ENCODE data around the gene CAMK2A. TPM values are rescaled to one million over a fixed set of nuclear protein-coding genes. Genes with fewer than 3 reads are reported as not detected.
"Not testable (repeated sequence)": the region's sequence is repeated elsewhere in the genome, so short reads cannot be mapped to it uniquely, and the experiment has no call there.

Gene CAMK2A
- total and polyA plus RNA-seq, 2 donors (not counting 3 experiments of a cell fraction or from before 2014, with no cell fraction given) = not detected

GRCh38 chr5:150234576-150235499, 54.7 kb downstream of the CAMK2A start:
- dilution Hi-C loops (cut with MboI; ENCODE audit: extremely low pct_ligation_motif_present, low sequenced_read_pairs) = no loop called here
- Histone ChIP-seq H3K9ac (replicated peaks; ENCODE audit: extremely low read depth, insufficient read depth, low read length) (no peak overlapping the region), H3K4me1 (ENCODE audit: control insufficient read depth, extremely low read depth, insufficient read depth, low read length) (no peaks in the 10 kb centered on the region), H3K27ac (ENCODE audit: insufficient read depth, low read depth, low read length) (no peak overlapping the region), H4K20me1 (replicated peaks; ENCODE audit: control insufficient read depth, extremely low read depth, insufficient read depth, low read length) (no peaks in the 10 kb centered on the region), H2AFZ (ENCODE audit: low read depth, low read length) (no peak overlapping the region), H3K9me3 (replicated peaks; ENCODE audit: control insufficient read depth, insufficient read depth, low read length) (no peaks in the 10 kb centered on the region), H3K36me3 (ENCODE audit: control insufficient read depth in 2 of 2, extremely low read depth in 1 of 2, insufficient read depth in 2 of 2, low read length in 2 of 2) (no peaks in the 10 kb centered on the region), H3K27me3 (ENCODE audit: control insufficient read depth in 2 of 2, insufficient read depth in 2 of 2, low read length in 2 of 2) (peaks cover 0 to 2% of the 10 kb centered on the region in 2 experiments), H3K79me2 (ENCODE audit: control insufficient read depth, insufficient read depth, low read length) (no peaks in the 10 kb centered on the region), H3K4me3 (replicated peaks in 1 of 3; ENCODE audit: insufficient read depth in 1 of 3, low read depth in 1 of 3, low read length in 3 of 3) (no peak overlapping the region), H3K9me1 (replicated peaks; ENCODE audit: control insufficient read depth, extremely low read depth, insufficient read depth, low read length) (peaks cover 2% of the 10 kb centered on the region), H3K4me2 (ENCODE audit: insufficient read depth, low read length) (no peak overlapping the region)
- TF ChIP-seq, protein P1, sequence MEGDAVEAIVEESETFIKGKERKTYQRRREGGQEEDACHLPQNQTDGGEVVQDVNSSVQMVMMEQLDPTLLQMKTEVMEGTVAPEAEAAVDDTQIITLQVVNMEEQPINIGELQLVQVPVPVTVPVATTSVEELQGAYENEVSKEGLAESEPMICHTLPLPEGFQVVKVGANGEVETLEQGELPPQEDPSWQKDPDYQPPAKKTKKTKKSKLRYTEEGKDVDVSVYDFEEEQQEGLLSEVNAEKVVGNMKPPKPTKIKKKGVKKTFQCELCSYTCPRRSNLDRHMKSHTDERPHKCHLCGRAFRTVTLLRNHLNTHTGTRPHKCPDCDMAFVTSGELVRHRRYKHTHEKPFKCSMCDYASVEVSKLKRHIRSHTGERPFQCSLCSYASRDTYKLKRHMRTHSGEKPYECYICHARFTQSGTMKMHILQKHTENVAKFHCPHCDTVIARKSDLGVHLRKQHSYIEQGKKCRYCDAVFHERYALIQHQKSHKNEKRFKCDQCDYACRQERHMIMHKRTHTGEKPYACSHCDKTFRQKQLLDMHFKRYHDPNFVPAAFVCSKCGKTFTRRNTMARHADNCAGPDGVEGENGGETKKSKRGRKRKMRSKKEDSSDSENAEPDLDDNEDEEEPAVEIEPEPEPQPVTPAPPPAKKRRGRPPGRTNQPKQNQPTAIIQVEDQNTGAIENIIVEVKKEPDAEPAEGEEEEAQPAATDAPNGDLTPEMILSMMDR (IDR thresholded peaks at IDR 0.05; ENCODE audit: extremely low read depth in 1 of 2, insufficient read depth in 1 of 2, low read depth in 1 of 2, low read length in 2 of 2) = no peak
- no peak for TF ChIP-seq MAX (IDR thresholded peaks at IDR 0.05; ENCODE audit: insufficient read depth, insufficient read length)
- FAIRE-seq = no peak
- POLR2A ChIA-PET = no interaction called here
- intact Hi-C loops (cut with micrococcal nuclease) = no loop called here
- BruUV-seq (replicated peaks) = no TSS peak
- CTCF ChIA-PET = interaction anchor here (1.1 to 1.7 kb wide), 4 partner anchors 8 to 22 kb away, joined by 3 to 7 read pairs (median 4); no protein-coding TSS in a partner anchor
- DNase-seq (ENCODE audit: low read depth, low spot score) = no peak

GRCh38 chr5:150233706-150234105, 55.9 kb downstream of the CAMK2A start:
- H3K79me2 ChIP-seq (ENCODE audit: control insufficient read depth, insufficient read depth, low read length); POLR2A ChIA-PET: not testable (repeated sequence)

More at GRCh38 chr5:150233706-150234105, 55.9 kb downstream of the CAMK2A start:
- dilution Hi-C loops (cut with MboI; ENCODE audit: extremely low pct_ligation_motif_present, low sequenced_read_pairs); H3K9me3 ChIP-seq (replicated peaks; ENCODE audit: control insufficient read depth, insufficient read depth, low read length); FAIRE-seq; H3K9me1 ChIP-seq (replicated peaks; ENCODE audit: control insufficient read depth, extremely low read depth, insufficient read depth, low read length); H2AFZ ChIP-seq (ENCODE audit: low read depth, low read length); H3K4me3 ChIP-seq (replicated peaks in 1 of 3; ENCODE audit: insufficient read depth in 1 of 3, low read depth in 1 of 3, low read length in 3 of 3); BruUV-seq (replicated peaks); H3K9ac ChIP-seq (replicated peaks; ENCODE audit: extremely low read depth, insufficient read depth, low read length); H3K36me3 ChIP-seq (ENCODE audit: control insufficient read depth in 2 of 2, extremely low read depth in 1 of 2, insufficient read depth in 2 of 2, low read length in 2 of 2); DNase-seq (ENCODE audit: low read depth, low spot score); H3K27ac ChIP-seq (ENCODE audit: insufficient read depth, low read depth, low read length); intact Hi-C loops (cut with micrococcal nuclease); H3K27me3 ChIP-seq (ENCODE audit: control insufficient read depth in 2 of 2, insufficient read depth in 2 of 2, low read length in 2 of 2); H4K20me1 ChIP-seq (replicated peaks; ENCODE audit: control insufficient read depth, extremely low read depth, insufficient read depth, low read length); H3K4me2 ChIP-seq (ENCODE audit: insufficient read depth, low read length); H3K4me1 ChIP-seq (ENCODE audit: control insufficient read depth, extremely low read depth, insufficient read depth, low read length): not testable (repeated sequence)
- CTCF ChIA-PET = interaction anchor here (1.6 to 2.1 kb wide), 3 partner anchors 9 to 15 kb away, joined by 3 to 7 read pairs (median 6); no protein-coding TSS in a partner anchor

Measured in endothelial cell of umbilical vein (primary cell).